Trophoblast cell (in vitro differentiated cells and primary cell): ENCODE data around the gene ERBB4.
"Not testable (repeated sequence)": the region's sequence is repeated elsewhere in the genome, so short reads cannot be mapped to it uniquely, and the experiment has no call there.

Experiments
- DNase-seq, 2 donors: peaks; one replicate each; pipeline ENCODE4 v3.0.0-alpha.2; 2016
- H2AFZ ChIP-seq: 2 replicates; pipeline ENCODE4 v1.6.1; 2013; ENCODE audit warnings: low read length, moderate library complexity, mild to moderate bottlenecking; ENCODE audit not compliant: insufficient read depth, poor library complexity
- H2AK5ac ChIP-seq: 2 replicates; pipeline ENCODE4 v1.6.1; 2013; ENCODE audit warnings: mild to moderate bottlenecking, low read length
- H2BK120ac ChIP-seq: 2 replicates; pipeline ENCODE4 v1.6.1; 2013; ENCODE audit warnings: low read length, mild to moderate bottlenecking, moderate library complexity; ENCODE audit not compliant: insufficient read depth, poor library complexity
- H2BK12ac ChIP-seq: 2 replicates; pipeline ENCODE4 v1.6.1; 2013; ENCODE audit warnings: mild to moderate bottlenecking, low read length, moderate library complexity
- H2BK5ac ChIP-seq: 2 replicates; pipeline ENCODE4 v1.6.1; 2013; ENCODE audit warnings: low read length, low read depth, moderate library complexity, mild to moderate bottlenecking; ENCODE audit not compliant: poor library complexity
- H3K14ac ChIP-seq: 2 replicates; pipeline ENCODE4 v1.6.1; 2013; ENCODE audit warnings: mild to moderate bottlenecking, low read length
- H3K18ac ChIP-seq: 2 replicates; pipeline ENCODE4 v1.6.1; 2013; ENCODE audit warnings: mild to moderate bottlenecking, low read length
- H3K23ac ChIP-seq: 2 replicates; pipeline ENCODE4 v1.6.1; 2013; ENCODE audit warnings: low read length
- H3K27ac ChIP-seq: 2 replicates; pipeline ENCODE4 v1.5.1; 2013; ENCODE audit warnings: low read depth, mild to moderate bottlenecking, inconsistent platforms, low read length, moderate library complexity
- H3K27me3 ChIP-seq: 2 replicates; pipeline ENCODE4 v1.6.1; 2013; ENCODE audit warnings: inconsistent platforms, mild to moderate bottlenecking, low read length, moderate library complexity; ENCODE audit not compliant: insufficient read depth
- H3K36me3 ChIP-seq, 2 experiments: 1 replicate in 1 of 2; 2 replicates in 1 of 2; pipeline ENCODE4 v1.6.1; 2013; ENCODE audit warnings: low read length in 2 of 2, mild to moderate bottlenecking in 2 of 2, moderate library complexity in 1 of 2; ENCODE audit not compliant: insufficient read depth in 2 of 2, control insufficient read depth in 1 of 2
- H3K4ac ChIP-seq: 2 replicates; pipeline ENCODE4 v1.6.1; 2013; ENCODE audit warnings: low read depth, mild to moderate bottlenecking, low read length, moderate library complexity
- H3K4me1 ChIP-seq, 2 experiments: 1 replicate in 1 of 2; 2 replicates in 1 of 2; pipeline ENCODE4 v1.6.1; 2013; ENCODE audit warnings: low read length in 2 of 2, mild to moderate bottlenecking in 2 of 2, moderate library complexity in 1 of 2; ENCODE audit not compliant: insufficient read depth in 2 of 2, control insufficient read depth in 1 of 2
- H3K4me2 ChIP-seq: 2 replicates; pipeline ENCODE4 v1.6.1; 2013; ENCODE audit warnings: inconsistent platforms, mild to moderate bottlenecking, low read length, moderate library complexity
- H3K4me3 ChIP-seq: 2 replicates; pipeline ENCODE4 v1.5.1; 2013; ENCODE audit warnings: mild to moderate bottlenecking, low read depth, low read length, inconsistent platforms
- H3K79me1 ChIP-seq: one replicate; pipeline ENCODE4 v1.6.1; 2013; ENCODE audit warnings: low read length
- H3K79me2 ChIP-seq: 2 replicates; pipeline ENCODE4 v1.6.1; 2013; ENCODE audit warnings: low read length, mild to moderate bottlenecking; ENCODE audit not compliant: control insufficient read depth, insufficient read depth, poor library complexity
- H3K9ac ChIP-seq: 2 replicates; pipeline ENCODE4 v1.6.1; 2013; ENCODE audit warnings: mild to moderate bottlenecking, low read length
- H3K9me3 ChIP-seq: 2 replicates; pipeline ENCODE4 v1.6.1; 2013; ENCODE audit warnings: low read depth, mild to moderate bottlenecking, control low read depth, inconsistent platforms, low read length; ENCODE audit not compliant: insufficient read depth
- H4K12ac ChIP-seq: 2 replicates; pipeline ENCODE4 v1.6.1; 2013; ENCODE audit warnings: low read depth, mild to moderate bottlenecking, low read length, moderate library complexity
- H4K8ac ChIP-seq: 2 replicates; pipeline ENCODE4 v1.6.1; 2013; ENCODE audit warnings: low read depth, mild to moderate bottlenecking, low read length, moderate library complexity
- H4K91ac ChIP-seq: one replicate; pipeline ENCODE4 v1.6.1; 2013; ENCODE audit warnings: low read depth, mild to moderate bottlenecking, low read length, moderate library complexity
- WGBS: extraction: QIAGEN DNeasy Blood & Tissue Kit; methylation state at CpG from one replicate; pipeline ENCODE4 v1.1.7; 2013; ENCODE audit warnings: missing lambda C conversion rate; ENCODE audit not compliant: insufficient read length, insufficient coverage; ENCODE audit errors: extremely low coverage; 5-methylcytosine and 5-hydroxymethylcytosine counted together

The ERBB4 gene

GRCh38 chr2:212249451-212249850 is 289.2 kb downstream of the ERBB4 start:
- no peak overlapping the region for H3K4ac ChIP-seq
- H3K4me2 ChIP-seq, result no peak overlapping the region
- no peak overlapping the region for H3K23ac ChIP-seq
- H2BK5ac ChIP-seq, result no peak overlapping the region
- H3K79me2 ChIP-seq, result no peaks in the 10 kb centered on the region
- no peak overlapping the region for H2BK12ac ChIP-seq
- WGBS, result no CpG with 5 or more reads among the region's 2 CpGs
- no peak overlapping the region for H2BK120ac ChIP-seq
- no peak overlapping the region for H3K27ac ChIP-seq
- no peak overlapping the region for H4K12ac ChIP-seq
- no peak overlapping the region for H3K18ac ChIP-seq
- no peak overlapping the region for H3K4me3 ChIP-seq
- no peaks in the 10 kb centered on the region for H3K79me1 ChIP-seq
- H3K36me3 ChIP-seq, result no peaks in the 10 kb centered on the region
- no peak overlapping the region for H3K14ac ChIP-seq
- no peaks in the 10 kb centered on the region for H3K4me1 ChIP-seq
- H4K8ac ChIP-seq, result no peak overlapping the region
- H2AK5ac ChIP-seq, result no peak overlapping the region
- no peak overlapping the region for H2AFZ ChIP-seq
- no peak for DNase-seq
- H3K9ac ChIP-seq, result no peak overlapping the region
- no peaks in the 10 kb centered on the region for H3K27me3 ChIP-seq
- no peak overlapping the region for H4K91ac ChIP-seq
- no peaks in the 10 kb centered on the region for H3K9me3 ChIP-seq

DNA sequence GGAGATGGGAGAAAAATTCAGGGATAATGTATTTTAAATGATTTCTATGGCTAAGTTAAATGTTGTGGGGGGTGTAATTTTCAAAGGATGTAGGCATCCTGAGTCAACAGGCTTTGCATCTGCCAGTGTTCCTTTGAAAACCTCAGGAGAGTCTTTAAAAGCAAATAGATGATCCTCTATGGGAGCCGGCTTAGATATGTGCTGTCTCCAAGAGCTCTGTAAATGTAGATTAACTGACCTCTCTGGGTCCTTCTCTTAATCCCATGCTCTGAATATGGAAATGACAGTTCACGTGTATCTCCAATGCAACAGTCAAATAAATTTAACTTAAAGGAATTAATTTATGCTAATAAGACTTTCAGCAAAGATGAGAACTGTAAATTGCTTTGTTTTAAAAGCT is 292.7 kb downstream of the ERBB4 start:
- Histone ChIP-seq H3K4me1 (no peaks in the 10 kb centered on the region), H3K14ac (no peak overlapping the region), H3K9me3 (no peaks in the 10 kb centered on the region), H2AFZ (no peak overlapping the region), H3K27me3 (no peaks in the 10 kb centered on the region), H3K4ac (no peak overlapping the region), H3K23ac (no peak overlapping the region), H2BK120ac (no peak overlapping the region), H3K4me3 (no peak overlapping the region), H3K79me1 (no peaks in the 10 kb centered on the region), H3K27ac (no peak overlapping the region), H3K36me3 (no peaks in the 10 kb centered on the region), H3K79me2 (no peaks in the 10 kb centered on the region), H2BK5ac (no peak overlapping the region), H4K12ac (no peak overlapping the region), H4K91ac (no peak overlapping the region), H2AK5ac (no peak overlapping the region), H3K4me2 (no peak overlapping the region), H4K8ac (no peak overlapping the region), H3K18ac (no peak overlapping the region), H2BK12ac (no peak overlapping the region), H3K9ac (no peak overlapping the region)
- no CpG with 5 or more reads among the region's 2 CpGs for WGBS
- DNase-seq, result no peak

- no peak overlapping the region for H4K91ac ChIP-seq
- H3K27ac ChIP-seq, result no peak overlapping the region
- no peaks in the 10 kb centered on the region for H3K36me3 ChIP-seq
- no peak overlapping the region for H2BK12ac ChIP-seq
- H3K4ac ChIP-seq, result no peak overlapping the region
- H3K9me3 ChIP-seq, result no peaks in the 10 kb centered on the region
- H3K14ac ChIP-seq, result no peak overlapping the region
- H3K4me3 ChIP-seq, result no peak overlapping the region
- no peak overlapping the region for H3K9ac ChIP-seq
- no peak overlapping the region for H3K23ac ChIP-seq
- H4K12ac ChIP-seq, result no peak overlapping the region
- H3K79me2 ChIP-seq, result no peaks in the 10 kb centered on the region
- no peak overlapping the region for H2BK5ac ChIP-seq
- DNase-seq, result no peak
- H4K8ac ChIP-seq, result no peak overlapping the region
- H3K4me2 ChIP-seq, result no peak overlapping the region
- no peaks in the 10 kb centered on the region for H3K4me1 ChIP-seq
- no peak overlapping the region for H2AK5ac ChIP-seq
- no peaks in the 10 kb centered on the region for H3K27me3 ChIP-seq
- H2BK120ac ChIP-seq, result no peak overlapping the region
- no peaks in the 10 kb centered on the region for H3K79me1 ChIP-seq
- WGBS, result no CpG with 5 or more reads among the region's 1 CpG
- no peak overlapping the region for H3K18ac ChIP-seq
- H2AFZ ChIP-seq, result no peak overlapping the region
These were observed 295.9 kb downstream of the ERBB4 start for GRCh38 chr2:212242724-212243123.

GRCh38 chr2:212238152-212238551 is 300.4 kb downstream of the ERBB4 start:
- H3K9me3 ChIP-seq, H2AK5ac ChIP-seq, H4K12ac ChIP-seq, H2AFZ ChIP-seq, DNase-seq, H2BK120ac ChIP-seq, H4K8ac ChIP-seq, H2BK12ac ChIP-seq, H3K27me3 ChIP-seq, H3K4ac ChIP-seq, H3K36me3 ChIP-seq, H3K79me1 ChIP-seq, H3K4me2 ChIP-seq, H3K9ac ChIP-seq, H3K14ac ChIP-seq, H3K27ac ChIP-seq, H3K23ac ChIP-seq, H2BK5ac ChIP-seq, H4K91ac ChIP-seq, H3K4me3 ChIP-seq, H3K4me1 ChIP-seq, H3K18ac ChIP-seq, H3K79me2 ChIP-seq: not testable (repeated sequence)
- no CpG with 5 or more reads among the region's 3 CpGs for WGBS
